HepG2 (cell line): Measurements from ENCODE around the gene GLCE.

Experiments
- DNMT3B ChIP-seq: conservative IDR thresholded peaks from 2 replicates; pipeline ENCODE4 v1.6.1; 2016; ENCODE audit warnings: missing biosample characterization, control low read depth
- DR1 ChIP-seq: sonication (generic); formaldehyde crosslinking; IDR thresholded peaks from 2 replicates; pipeline ENCODE4 v1.8.0; 2021; ENCODE audit warnings: mild to moderate bottlenecking, missing genetic modification reagents, inconsistent platforms
- ERF ChIP-seq: IDR thresholded peaks from 2 replicates; pipeline ENCODE4 v1.6.1; 2018; ENCODE audit warnings: missing biosample characterization, missing genetic modification reagents
- SIN3A ChIP-seq: IDR thresholded peaks from 2 replicates; pipeline ENCODE4 v1.6.1; 2011; ENCODE audit warnings: low read depth, mild to moderate bottlenecking, control low read depth, low read length, borderline replicate concordance
- SIX4 ChIP-seq: sonication (generic); formaldehyde crosslinking; IDR thresholded peaks from 2 replicates; pipeline ENCODE4 v1.4.0; 2020; ENCODE audit warnings: missing genetic modification reagents
- ZBTB43 ChIP-seq: sonication (generic); formaldehyde crosslinking; conservative IDR thresholded peaks from 2 replicates; pipeline ENCODE4 v1.4.0; 2020; ENCODE audit warnings: missing genetic modification reagents
- ZMYM4 ChIP-seq: sonication (generic); formaldehyde crosslinking; IDR thresholded peaks from 2 replicates; pipeline ENCODE4 v1.8.1; 2023; ENCODE audit warnings: mild to moderate bottlenecking, missing genetic modification reagents
- ZNF382 ChIP-seq: sonication (generic); formaldehyde crosslinking; IDR thresholded peaks from 2 replicates; pipeline ENCODE4 v1.5.0; 2020; ENCODE audit warnings: missing genetic modification reagents, mild to moderate bottlenecking, borderline replicate concordance
- ZNF639 ChIP-seq: conservative IDR thresholded peaks from 2 replicates; pipeline ENCODE4 v1.6.1; 2018; ENCODE audit warnings: missing genetic modification reagents
- ZNF687 ChIP-seq: sonication (generic); formaldehyde crosslinking; IDR thresholded peaks from 2 replicates; pipeline ENCODE4 v1.5.1; 2020; ENCODE audit warnings: mild to moderate bottlenecking, missing genetic modification reagents, moderate library complexity
- TF ChIP-seq, protein P1 (sequence below): sonication (generic); formaldehyde crosslinking; IDR thresholded peaks from 2 replicates; pipeline ENCODE4 v1.5.0; 2020; ENCODE audit warnings: mild to moderate bottlenecking, missing genetic modification reagents, moderate library complexity
- TF ChIP-seq, protein P2 (sequence below): sonication (generic); IDR thresholded peaks from 2 replicates; pipeline ENCODE4 v1.6.1; 2016; ENCODE audit warnings: low read depth, borderline replicate concordance

GRCh38 chr15:69318033-69318432 lies 157.6 kb downstream of the GLCE start:
- TF ChIP-seq ZNF687 (CRISPR knock-in tag) (no peak), DNMT3B (no peak), DR1 (CRISPR knock-in tag) (no peak), ZNF639 (CRISPR knock-in tag) (no peak), ERF (CRISPR knock-in tag) (no peak), ZMYM4 (CRISPR knock-in tag) (no peak), ZNF382 (CRISPR knock-in tag) (no peak), SIX4 (no peak), SIN3A (no peak), ZBTB43 (no peak)
- TF ChIP-seq, protein P1, sequence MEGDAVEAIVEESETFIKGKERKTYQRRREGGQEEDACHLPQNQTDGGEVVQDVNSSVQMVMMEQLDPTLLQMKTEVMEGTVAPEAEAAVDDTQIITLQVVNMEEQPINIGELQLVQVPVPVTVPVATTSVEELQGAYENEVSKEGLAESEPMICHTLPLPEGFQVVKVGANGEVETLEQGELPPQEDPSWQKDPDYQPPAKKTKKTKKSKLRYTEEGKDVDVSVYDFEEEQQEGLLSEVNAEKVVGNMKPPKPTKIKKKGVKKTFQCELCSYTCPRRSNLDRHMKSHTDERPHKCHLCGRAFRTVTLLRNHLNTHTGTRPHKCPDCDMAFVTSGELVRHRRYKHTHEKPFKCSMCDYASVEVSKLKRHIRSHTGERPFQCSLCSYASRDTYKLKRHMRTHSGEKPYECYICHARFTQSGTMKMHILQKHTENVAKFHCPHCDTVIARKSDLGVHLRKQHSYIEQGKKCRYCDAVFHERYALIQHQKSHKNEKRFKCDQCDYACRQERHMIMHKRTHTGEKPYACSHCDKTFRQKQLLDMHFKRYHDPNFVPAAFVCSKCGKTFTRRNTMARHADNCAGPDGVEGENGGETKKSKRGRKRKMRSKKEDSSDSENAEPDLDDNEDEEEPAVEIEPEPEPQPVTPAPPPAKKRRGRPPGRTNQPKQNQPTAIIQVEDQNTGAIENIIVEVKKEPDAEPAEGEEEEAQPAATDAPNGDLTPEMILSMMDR (CRISPR knock-in tag), result no peak
- TF ChIP-seq, protein P2, sequence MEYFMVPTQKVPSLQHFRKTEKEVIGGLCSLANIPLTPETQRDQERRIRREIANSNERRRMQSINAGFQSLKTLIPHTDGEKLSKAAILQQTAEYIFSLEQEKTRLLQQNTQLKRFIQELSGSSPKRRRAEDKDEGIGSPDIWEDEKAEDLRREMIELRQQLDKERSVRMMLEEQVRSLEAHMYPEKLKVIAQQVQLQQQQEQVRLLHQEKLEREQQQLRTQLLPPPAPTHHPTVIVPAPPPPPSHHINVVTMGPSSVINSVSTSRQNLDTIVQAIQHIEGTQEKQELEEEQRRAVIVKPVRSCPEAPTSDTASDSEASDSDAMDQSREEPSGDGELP, result no peak
